SK-N-SH (cell line): ENCODE data around the gene MAP2K2. TPM values are rescaled to one million over a fixed set of nuclear protein-coding genes. Genes with fewer than 3 reads are reported as not detected.
A peak's percentile ranks its signal among the peaks of the same experiment; 100 is the strongest.
"Not testable (repeated sequence)": the region's sequence is repeated elsewhere in the genome, so short reads cannot be mapped to it uniquely, and the experiment has no call there.

Source experiments
- CTCF ChIA-PET: fragments of 300-600, 350-600 bp; formaldehyde crosslinking; extraction: SDS; loops from one replicate; lab custom pipeline; 2021; lab: Yijun Ruan, JAX
- POLR2A ChIA-PET: fragments of 350-600 bp; sonication (Branson Sonifier 250); formaldehyde crosslinking; extraction: SDS; loops from one replicate; lab custom pipeline; 2020; ENCODE audit warnings: antibody characterized with exemption, inconsistent platforms; lab: Yijun Ruan, JAX
- DNase-seq: peaks from one replicate; pipeline ENCODE4 v3.0.0; 2012
- H2AFZ ChIP-seq: fragments of 200-600 bp; sonication (generic); 2 replicates; pipeline ENCODE4 v1.8.1; 2016; ENCODE audit warnings: antibody characterized with exemption, mild to moderate bottlenecking, low read depth
- H3F3A ChIP-seq: fragments of 200-600 bp; sonication (generic); replicated peaks from 2 replicates; pipeline ENCODE3; 2016; ENCODE audit warnings: antibody characterized with exemption, mild to moderate bottlenecking; ENCODE audit not compliant: insufficient read depth
- H3K27ac ChIP-seq, 2 experiments: fragments of 200-500 bp in 1 of 2; fragments of 200-600 bp in 1 of 2; sonication (Bioruptor generic) in 1 of 2; sonication (generic), shearing (Covaris generic) in 1 of 2; 2 replicates each; pipeline versions ENCODE4 v1.5.1 to v1.6.1; 2014 to 2016; ENCODE audit warnings: low read depth in 2 of 2, inconsistent platforms in 1 of 2, low read length in 1 of 2, mild to moderate bottlenecking in 1 of 2, mixed read lengths in 1 of 2
- H3K27me3 ChIP-seq: fragments of 200-600 bp; sonication (generic), shearing (Covaris generic); 2 replicates; pipeline ENCODE4 v1.6.1; 2016; ENCODE audit warnings: mixed run types; ENCODE audit not compliant: insufficient read depth
- H3K36me3 ChIP-seq, 2 experiments: fragments of 200-500 bp in 1 of 2; fragments of 200-600 bp in 1 of 2; sonication (Bioruptor generic) in 1 of 2; sonication (generic) in 1 of 2; replicated peaks in 1 of 2; 2 replicates each; pipeline versions ENCODE3 to v1.5.1; 2014 to 2016; ENCODE audit warnings: low read length in 1 of 2, mild to moderate bottlenecking in 1 of 2; ENCODE audit not compliant: insufficient read depth in 2 of 2, control insufficient read depth in 1 of 2
- H3K4me1 ChIP-seq, 2 experiments: fragments of 200-500 bp in 1 of 2; fragments of 200-600 bp in 1 of 2; sonication (Bioruptor generic) in 1 of 2; sonication (generic), shearing (Covaris generic) in 1 of 2; 2 replicates each; pipeline versions ENCODE4 v1.5.1 to v1.6.1; 2014 to 2016; ENCODE audit warnings: low read depth in 1 of 2, low read length in 1 of 2, mixed run types in 1 of 2; ENCODE audit not compliant: insufficient read depth in 2 of 2, control insufficient read depth in 1 of 2
- H3K4me2 ChIP-seq: fragments of 200-600 bp; sonication (generic), shearing (Covaris generic); 2 replicates; pipeline ENCODE4 v1.6.1; 2017; ENCODE audit warnings: mixed run types
- H3K4me3 ChIP-seq, 2 experiments: fragments of 200-500 bp in 1 of 2; fragments of 200-600 bp in 1 of 2; sonication (Bioruptor generic) in 1 of 2; sonication (generic), shearing (Covaris generic) in 1 of 2; 2 replicates each; pipeline versions ENCODE4 v1.5.1 to v1.8.1; 2014 to 2016; ENCODE audit warnings: low read depth in 2 of 2, inconsistent platforms in 1 of 2, low read length in 1 of 2, mild to moderate bottlenecking in 1 of 2, mixed read lengths in 1 of 2, moderate library complexity in 1 of 2
- H3K79me2 ChIP-seq: fragments of 200-600 bp; sonication (generic); 2 replicates; pipeline ENCODE4 v1.8.1; 2017; ENCODE audit warnings: mild to moderate bottlenecking; ENCODE audit not compliant: insufficient read depth
- H3K9ac ChIP-seq: fragments of 200-600 bp; sonication (generic); 2 replicates; pipeline ENCODE4 v1.6.1; 2017; ENCODE audit warnings: mixed run types
- H3K9me2 ChIP-seq: fragments of 200-600 bp; sonication (generic); 2 replicates; pipeline ENCODE4 v1.6.1; 2017; ENCODE audit warnings: mixed run types
- H3K9me3 ChIP-seq: fragments of 200-600 bp; sonication (generic); 2 replicates; pipeline ENCODE4 v1.6.1; 2017; ENCODE audit warnings: mixed run types, mild to moderate bottlenecking, moderate library complexity
- H4K20me1 ChIP-seq: fragments of 200-600 bp; sonication (generic); 2 replicates; pipeline ENCODE4 v1.6.1; 2017; ENCODE audit warnings: mild to moderate bottlenecking, mixed run types; ENCODE audit not compliant: insufficient read depth
- CTCF ChIP-seq: fragments of 200-600 bp; sonication (generic); IDR thresholded peaks from 2 replicates; pipeline ENCODE4 v1.6.1; 2017; ENCODE audit warnings: antibody characterized with exemption, mild to moderate bottlenecking, moderate library complexity
- GABPA ChIP-seq: IDR thresholded peaks from 2 replicates; pipeline ENCODE4 v1.4.0; 2012; ENCODE audit warnings: low read depth, mild to moderate bottlenecking
- IRF3 ChIP-seq: fragments of 150-350 bp; IDR thresholded peaks from 2 replicates; pipeline ENCODE4 v1.6.1; 2016; ENCODE audit warnings: mild to moderate bottlenecking, low read depth, low read length
- JUND ChIP-seq: IDR thresholded peaks from 2 replicates; pipeline ENCODE4 v1.4.0; 2012
- MAX ChIP-seq: IDR thresholded peaks from 2 replicates; pipeline ENCODE4 v1.4.0; 2012; ENCODE audit warnings: low read depth
- NFIC ChIP-seq: IDR thresholded peaks from 2 replicates; pipeline ENCODE4 v1.4.0; 2012; ENCODE audit warnings: borderline replicate concordance
- NRF1 ChIP-seq: IDR thresholded peaks from 2 replicates; pipeline ENCODE4 v1.6.1; 2012; ENCODE audit warnings: low read depth, mild to moderate bottlenecking, low read length
- REST ChIP-seq: IDR thresholded peaks from 2 replicates; pipeline ENCODE4 v1.6.1; 2012; ENCODE audit warnings: mild to moderate bottlenecking, low read depth, low read length, moderate library complexity
- RFX5 ChIP-seq: IDR thresholded peaks from 2 replicates; pipeline ENCODE4 v1.6.1; 2012; ENCODE audit warnings: mild to moderate bottlenecking, improper control_type of control experiment, low read length
- RXRA ChIP-seq: IDR thresholded peaks from 2 replicates; pipeline ENCODE4 v1.4.0; 2012; ENCODE audit warnings: low read depth, mild to moderate bottlenecking, borderline replicate concordance
- TAF1 ChIP-seq: IDR thresholded peaks from 2 replicates; pipeline ENCODE4 v1.6.1; 2012; ENCODE audit warnings: low read depth, mild to moderate bottlenecking, low read length, moderate library complexity, borderline replicate concordance
- YY1 ChIP-seq: IDR thresholded peaks from 2 replicates; pipeline ENCODE4 v1.4.0; 2012; ENCODE audit warnings: low read depth, mild to moderate bottlenecking
- WGBS: methylation state at CpG from one replicate; pipeline ENCODE4 v1.1.6; 2017; ENCODE audit warnings: low lambda C conversion rate; 5-methylcytosine and 5-hydroxymethylcytosine counted together
- polyA plus RNA-seq, 3 experiments: library from polyadenylated mRNA; depleted of rRNA; stranded (reverse); fragments of >200 nt; gene quantifications; 2 replicates each; pipeline ENCODE4 v1.2.3, GENCODE V29; 2012
- TF ChIP-seq, protein P1 (sequence below): fragments of 150-350 bp; IDR thresholded peaks from 2 replicates; pipeline ENCODE4 v1.6.1; 2017; ENCODE audit warnings: antibody characterized with exemption, low read length, low read depth, borderline replicate concordance

Gene MAP2K2
- polyA plus RNA-seq, 1 of the 3 experiments (the other 2 are of a cell fraction): 114 TPM

DNA sequence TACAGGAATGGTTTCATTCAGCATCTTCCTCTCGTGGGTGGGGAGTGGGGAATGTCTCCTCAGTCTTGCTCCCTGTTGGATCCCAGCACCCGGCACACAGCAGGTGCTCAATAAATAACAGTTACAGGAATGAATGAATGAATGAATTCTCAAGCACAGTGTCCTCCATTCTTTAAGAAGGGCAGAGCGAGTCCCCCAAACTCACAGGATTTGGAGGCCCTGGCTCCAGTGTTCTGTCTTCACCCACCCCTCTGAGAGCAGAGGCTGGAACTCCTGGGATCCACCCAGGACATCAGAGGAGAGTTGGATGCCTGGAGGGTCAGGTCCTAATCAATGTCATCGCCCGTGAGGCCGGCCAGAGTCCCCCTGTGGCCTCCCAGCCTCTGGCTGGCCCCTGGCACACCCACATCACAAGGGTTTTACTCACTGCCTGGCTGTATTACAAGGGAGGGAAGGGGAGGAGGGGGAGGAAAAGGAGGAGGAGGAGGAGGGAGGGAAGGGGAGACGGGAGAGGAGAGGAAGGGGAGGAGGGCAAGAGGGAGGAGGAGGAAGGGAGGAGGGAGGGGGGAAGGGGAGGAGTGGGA, 20.8 kb upstream of the MAP2K2 start:
- peak; percentile 12 for DNase-seq
- Histone ChIP-seq H3K9me2 (no peaks in the 10 kb centered on the region), H3K9me3 (no peaks in the 10 kb centered on the region), H3K4me1 (no peaks in the 10 kb centered on the region), H3K4me2 (no peak overlapping the region), H3K4me3 (no peak overlapping the region), H3K27ac (no peak overlapping the region), H3K79me2 (no peaks in the 10 kb centered on the region), H4K20me1 (no peaks in the 10 kb centered on the region), H3K27me3 (no peaks in the 10 kb centered on the region), H3F3A (no peaks in the 10 kb centered on the region), H2AFZ (no peak overlapping the region), H3K9ac (no peak overlapping the region), H3K36me3 (no peaks in the 10 kb centered on the region)
- TF ChIP-seq TAF1 (no peak), MAX (no peak), GABPA (no peak), IRF3 (no peak), NRF1 (no peak), RFX5 (no peak), NFIC (no peak), RXRA (no peak), JUND (no peak), CTCF (no peak), YY1 (no peak), REST (no peak)
- TF ChIP-seq, protein P1, sequence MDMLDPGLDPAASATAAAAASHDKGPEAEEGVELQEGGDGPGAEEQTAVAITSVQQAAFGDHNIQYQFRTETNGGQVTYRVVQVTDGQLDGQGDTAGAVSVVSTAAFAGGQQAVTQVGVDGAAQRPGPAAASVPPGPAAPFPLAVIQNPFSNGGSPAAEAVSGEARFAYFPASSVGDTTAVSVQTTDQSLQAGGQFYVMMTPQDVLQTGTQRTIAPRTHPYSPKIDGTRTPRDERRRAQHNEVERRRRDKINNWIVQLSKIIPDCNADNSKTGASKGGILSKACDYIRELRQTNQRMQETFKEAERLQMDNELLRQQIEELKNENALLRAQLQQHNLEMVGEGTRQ: no peak
- POLR2A ChIA-PET: no interaction called here
- 32% methylated on average over 7 of the region's 7 CpGs for WGBS
- CTCF ChIA-PET: no interaction called here

DNA sequence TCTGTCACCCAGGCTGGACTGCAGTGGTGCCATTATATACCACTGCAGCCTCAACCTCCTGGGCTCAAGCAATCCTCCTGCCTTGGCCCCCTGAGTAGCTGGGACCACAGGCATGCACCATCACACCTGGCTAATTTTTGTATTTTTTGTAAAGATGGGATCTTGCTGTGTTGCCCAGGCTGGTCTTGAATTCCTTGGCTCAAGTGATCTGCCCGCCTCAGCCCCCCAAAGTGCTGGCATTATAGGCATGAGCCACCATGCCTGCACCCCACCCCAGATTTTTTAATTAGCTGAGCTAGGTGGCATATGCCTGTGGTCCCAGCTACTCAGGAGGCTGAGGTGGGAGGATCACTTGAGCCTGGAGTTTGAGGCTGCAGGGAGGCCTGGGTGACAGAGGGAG, 19.0 kb upstream of the MAP2K2 start:
- H3K9me2 ChIP-seq, POLR2A ChIA-PET, H2AFZ ChIP-seq, H3K9me3 ChIP-seq, H3K4me1 ChIP-seq, H3K4me2 ChIP-seq, H4K20me1 ChIP-seq, H3K27me3 ChIP-seq, H3K79me2 ChIP-seq, H3K36me3 ChIP-seq, H3K27ac ChIP-seq, DNase-seq, H3K4me3 ChIP-seq, H3F3A ChIP-seq, H3K9ac ChIP-seq: not testable (repeated sequence)
- CTCF ChIA-PET: interaction anchor here (1.5 kb wide), 1 partner anchor 157 kb away, joined by 3 read pairs; no protein-coding TSS in a partner anchor
- WGBS: 83% methylated on average over 1 of the region's 1 CpG
